ENCODE data around the gene RPS27A. TPM values are rescaled to one million over a fixed set of nuclear protein-coding genes. Genes with fewer than 3 reads are reported as not detected.

RPS27A gene
- total and polyA plus RNA-seq, 9 of the 15 experiments (the other 6 are each of a cell fraction or from before 2014, with no cell fraction given) = 1,383 to 3,282 (median 2,242) TPM

DNA sequence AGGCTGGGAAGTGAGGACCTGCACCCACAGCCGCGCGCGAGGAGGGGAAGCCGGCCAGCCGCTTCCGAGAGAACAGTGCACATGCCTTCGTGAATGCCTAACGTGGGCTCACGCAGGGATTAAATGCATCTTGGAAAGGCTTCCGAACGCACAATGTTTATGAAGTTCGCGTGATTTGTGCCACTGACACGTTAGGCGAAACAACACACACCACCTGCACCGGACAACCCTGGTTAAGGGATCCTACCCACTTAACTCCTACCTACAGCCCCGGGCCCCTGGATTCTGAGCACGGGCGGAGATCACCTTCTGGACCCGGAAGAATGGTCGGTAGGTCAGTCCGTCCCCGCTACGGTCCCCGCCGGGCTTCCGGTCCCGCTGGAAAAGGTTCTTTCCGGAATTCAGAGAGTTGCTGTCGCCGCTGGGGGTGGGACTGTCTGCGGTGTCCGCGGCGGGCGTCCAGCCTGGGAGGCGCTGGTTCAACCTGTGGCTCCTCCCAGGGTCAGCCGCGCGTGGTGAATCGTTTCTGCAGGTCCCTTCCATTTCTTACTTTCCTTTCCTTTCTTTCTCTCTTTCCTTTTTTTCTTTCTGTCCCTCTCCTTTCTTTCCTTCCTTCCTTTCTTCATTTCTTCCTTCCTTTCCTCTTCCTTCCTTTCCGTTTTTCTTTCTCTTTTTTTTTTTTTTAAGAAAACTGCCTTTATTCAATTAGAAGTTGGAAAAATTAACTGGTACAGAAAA is 36.6 kb downstream of the RPS27A start, which contains the start of gene MTIF2 (continued):
- TF ChIP-seq POLR3G (IDR thresholded peaks at IDR 0.05; ENCODE audit: extremely low read depth, insufficient read length, insufficient replicate concordance) (no peak), ILF3 (IDR thresholded peaks at IDR 0.05; ENCODE audit: borderline replicate concordance) (no peak), PML (IDR thresholded peaks at IDR 0.05; ENCODE audit: low read length) (peak; percentile 82), TRIM28 (IDR thresholded peaks at IDR 0.05) (peak; percentile 81; the same call in 1 of the 2 replicates), HOXB6 (CRISPR knock-in tag; IDR thresholded peaks at IDR 0.05; ENCODE audit: borderline replicate concordance) (no peak), MAZ (CRISPR knock-in tag; conservative IDR thresholded peaks at IDR 0.05 in 1 of 2, IDR thresholded peaks at IDR 0.05 in 1 of 2) (peak; percentile 65 to 91; a peak in 2 of 4 replicates)
- TF ChIP-seq, protein P1, sequence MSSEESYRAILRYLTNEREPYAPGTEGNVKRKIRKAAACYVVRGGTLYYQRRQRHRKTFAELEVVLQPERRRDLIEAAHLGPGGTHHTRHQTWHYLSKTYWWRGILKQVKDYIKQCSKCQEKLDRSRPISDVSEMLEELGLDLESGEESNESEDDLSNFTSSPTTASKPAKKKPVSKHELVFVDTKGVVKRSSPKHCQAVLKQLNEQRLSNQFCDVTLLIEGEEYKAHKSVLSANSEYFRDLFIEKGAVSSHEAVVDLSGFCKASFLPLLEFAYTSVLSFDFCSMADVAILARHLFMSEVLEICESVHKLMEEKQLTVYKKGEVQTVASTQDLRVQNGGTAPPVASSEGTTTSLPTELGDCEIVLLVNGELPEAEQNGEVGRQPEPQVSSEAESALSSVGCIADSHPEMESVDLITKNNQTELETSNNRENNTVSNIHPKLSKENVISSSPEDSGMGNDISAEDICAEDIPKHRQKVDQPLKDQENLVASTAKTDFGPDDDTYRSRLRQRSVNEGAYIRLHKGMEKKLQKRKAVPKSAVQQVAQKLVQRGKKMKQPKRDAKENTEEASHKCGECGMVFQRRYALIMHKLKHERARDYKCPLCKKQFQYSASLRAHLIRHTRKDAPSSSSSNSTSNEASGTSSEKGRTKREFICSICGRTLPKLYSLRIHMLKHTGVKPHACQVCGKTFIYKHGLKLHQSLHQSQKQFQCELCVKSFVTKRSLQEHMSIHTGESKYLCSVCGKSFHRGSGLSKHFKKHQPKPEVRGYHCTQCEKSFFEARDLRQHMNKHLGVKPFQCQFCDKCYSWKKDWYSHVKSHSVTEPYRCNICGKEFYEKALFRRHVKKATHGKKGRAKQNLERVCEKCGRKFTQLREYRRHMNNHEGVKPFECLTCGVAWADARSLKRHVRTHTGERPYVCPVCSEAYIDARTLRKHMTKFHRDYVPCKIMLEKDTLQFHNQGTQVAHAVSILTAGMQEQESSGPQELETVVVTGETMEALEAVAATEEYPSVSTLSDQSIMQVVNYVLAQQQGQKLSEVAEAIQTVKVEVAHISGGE (CRISPR knock-in tag; IDR thresholded peaks at IDR 0.05) = peak; percentile 96 to 100 (median 99)
- TF ChIP-seq, protein P2, sequence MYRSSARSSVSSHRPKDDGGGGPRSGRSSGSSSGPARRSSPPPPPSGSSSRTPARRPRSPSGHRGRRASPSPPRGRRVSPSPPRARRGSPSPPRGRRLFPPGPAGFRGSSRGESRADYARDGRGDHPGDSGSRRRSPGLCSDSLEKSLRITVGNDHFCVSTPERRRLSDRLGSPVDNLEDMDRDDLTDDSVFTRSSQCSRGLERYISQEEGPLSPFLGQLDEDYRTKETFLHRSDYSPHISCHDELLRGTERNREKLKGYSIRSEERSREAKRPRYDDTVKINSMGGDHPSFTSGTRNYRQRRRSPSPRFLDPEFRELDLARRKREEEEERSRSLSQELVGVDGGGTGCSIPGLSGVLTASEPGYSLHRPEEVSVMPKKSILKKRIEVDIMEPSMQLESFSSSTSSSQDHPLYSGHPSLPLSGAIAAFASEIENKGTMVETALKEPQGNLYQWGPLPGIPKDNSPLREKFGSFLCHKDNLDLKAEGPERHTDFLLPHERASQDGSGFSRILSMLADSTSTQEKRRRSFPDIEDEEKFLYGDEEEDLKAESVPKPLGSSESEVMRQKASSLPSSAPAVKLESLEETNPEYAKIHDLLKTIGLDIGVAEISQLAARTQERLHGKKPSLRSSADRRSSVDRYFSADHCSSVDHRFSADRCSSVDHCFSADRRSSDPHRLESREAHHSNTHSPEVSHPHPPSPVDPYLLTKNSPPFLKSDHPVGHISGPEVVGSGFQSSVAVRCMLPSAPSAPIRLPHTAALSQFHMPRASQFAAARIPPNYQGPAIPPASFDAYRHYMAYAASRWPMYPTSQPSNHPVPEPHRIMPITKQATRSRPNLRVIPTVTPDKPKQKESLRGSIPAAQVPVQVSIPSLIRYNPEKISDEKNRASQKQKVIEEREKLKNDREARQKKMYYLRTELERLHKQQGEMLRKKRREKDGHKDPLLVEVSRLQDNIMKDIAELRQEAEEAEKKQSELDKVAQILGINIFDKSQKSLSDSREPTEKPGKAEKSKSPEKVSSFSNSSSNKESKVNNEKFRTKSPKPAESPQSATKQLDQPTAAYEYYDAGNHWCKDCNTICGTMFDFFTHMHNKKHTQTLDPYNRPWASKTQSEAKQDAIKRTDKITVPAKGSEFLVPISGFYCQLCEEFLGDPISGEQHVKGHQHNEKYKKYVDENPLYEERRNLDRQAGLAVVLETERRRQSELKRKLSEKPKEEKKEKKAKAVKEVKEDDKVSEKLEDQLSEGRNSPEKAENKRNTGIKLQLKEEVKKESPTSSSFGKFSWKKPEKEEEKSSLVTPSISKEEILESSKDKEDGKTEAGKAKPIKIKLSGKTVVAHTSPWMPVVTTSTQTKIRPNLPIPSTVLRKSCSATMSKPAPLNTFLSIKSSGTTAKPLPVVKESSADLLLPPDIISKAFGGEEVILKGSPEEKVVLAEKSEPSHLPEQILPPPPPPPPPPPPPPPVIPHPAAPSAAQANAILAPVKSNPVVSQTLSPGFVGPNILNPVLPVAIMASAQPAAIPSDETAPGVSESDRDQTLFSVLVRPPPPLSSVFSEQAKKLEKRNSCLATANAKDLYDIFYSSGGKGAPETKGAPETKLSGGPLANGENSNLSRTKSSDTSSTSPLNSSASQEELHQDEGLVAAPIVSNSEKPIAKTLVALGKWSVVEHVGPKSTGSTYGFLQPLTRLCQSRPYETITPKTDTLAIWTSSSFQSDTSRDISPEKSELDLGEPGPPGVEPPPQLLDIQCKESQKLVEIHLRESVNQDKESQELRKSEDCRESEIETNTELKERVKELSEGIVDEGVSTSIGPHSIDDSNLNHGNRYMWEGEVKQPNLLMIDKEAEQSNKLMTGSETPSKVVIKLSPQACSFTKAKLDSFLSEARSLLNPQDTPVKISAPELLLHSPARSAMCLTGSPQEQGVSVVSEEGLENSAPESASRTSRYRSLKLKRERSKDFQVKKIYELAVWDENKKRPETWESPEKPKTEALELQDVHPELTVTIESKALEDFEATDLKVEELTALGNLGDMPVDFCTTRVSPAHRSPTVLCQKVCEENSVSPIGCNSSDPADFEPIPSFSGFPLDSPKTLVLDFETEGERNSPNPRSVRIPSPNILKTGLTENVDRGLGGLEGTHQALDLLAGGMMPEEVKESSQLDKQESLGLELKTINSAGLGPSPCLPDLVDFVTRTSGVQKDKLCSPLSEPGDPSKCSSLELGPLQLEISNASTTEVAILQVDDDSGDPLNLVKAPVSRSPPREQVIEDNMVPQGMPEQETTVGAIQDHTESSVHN (IDR thresholded peaks at IDR 0.05; ENCODE audit: borderline replicate concordance in 1 of 2, low read depth in 1 of 2) = peak in 1 of 2 experiments; percentile 52; a peak in 2 of 4 replicates
- TF ChIP-seq, protein P3, sequence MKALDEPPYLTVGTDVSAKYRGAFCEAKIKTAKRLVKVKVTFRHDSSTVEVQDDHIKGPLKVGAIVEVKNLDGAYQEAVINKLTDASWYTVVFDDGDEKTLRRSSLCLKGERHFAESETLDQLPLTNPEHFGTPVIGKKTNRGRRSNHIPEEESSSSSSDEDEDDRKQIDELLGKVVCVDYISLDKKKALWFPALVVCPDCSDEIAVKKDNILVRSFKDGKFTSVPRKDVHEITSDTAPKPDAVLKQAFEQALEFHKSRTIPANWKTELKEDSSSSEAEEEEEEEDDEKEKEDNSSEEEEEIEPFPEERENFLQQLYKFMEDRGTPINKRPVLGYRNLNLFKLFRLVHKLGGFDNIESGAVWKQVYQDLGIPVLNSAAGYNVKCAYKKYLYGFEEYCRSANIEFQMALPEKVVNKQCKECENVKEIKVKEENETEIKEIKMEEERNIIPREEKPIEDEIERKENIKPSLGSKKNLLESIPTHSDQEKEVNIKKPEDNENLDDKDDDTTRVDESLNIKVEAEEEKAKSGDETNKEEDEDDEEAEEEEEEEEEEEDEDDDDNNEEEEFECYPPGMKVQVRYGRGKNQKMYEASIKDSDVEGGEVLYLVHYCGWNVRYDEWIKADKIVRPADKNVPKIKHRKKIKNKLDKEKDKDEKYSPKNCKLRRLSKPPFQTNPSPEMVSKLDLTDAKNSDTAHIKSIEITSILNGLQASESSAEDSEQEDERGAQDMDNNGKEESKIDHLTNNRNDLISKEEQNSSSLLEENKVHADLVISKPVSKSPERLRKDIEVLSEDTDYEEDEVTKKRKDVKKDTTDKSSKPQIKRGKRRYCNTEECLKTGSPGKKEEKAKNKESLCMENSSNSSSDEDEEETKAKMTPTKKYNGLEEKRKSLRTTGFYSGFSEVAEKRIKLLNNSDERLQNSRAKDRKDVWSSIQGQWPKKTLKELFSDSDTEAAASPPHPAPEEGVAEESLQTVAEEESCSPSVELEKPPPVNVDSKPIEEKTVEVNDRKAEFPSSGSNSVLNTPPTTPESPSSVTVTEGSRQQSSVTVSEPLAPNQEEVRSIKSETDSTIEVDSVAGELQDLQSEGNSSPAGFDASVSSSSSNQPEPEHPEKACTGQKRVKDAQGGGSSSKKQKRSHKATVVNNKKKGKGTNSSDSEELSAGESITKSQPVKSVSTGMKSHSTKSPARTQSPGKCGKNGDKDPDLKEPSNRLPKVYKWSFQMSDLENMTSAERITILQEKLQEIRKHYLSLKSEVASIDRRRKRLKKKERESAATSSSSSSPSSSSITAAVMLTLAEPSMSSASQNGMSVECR (CRISPR knock-in tag; IDR thresholded peaks at IDR 0.05) = peak; percentile 92
